T-helper 1 cell treated with Interleukin-12 subunit alpha and Interleukin-12 subunit beta and Interleukin-4 antibody, amounts not matched to agents 30 ng/mL and 1 ng/mL, for 36 hours (primary cell): Measurements from ENCODE around the gene RBM5. TPM values are rescaled to one million over a fixed set of nuclear protein-coding genes. Genes with fewer than 3 reads are reported as not detected.

Experiments
- intact Hi-C: fragments of 100-400 bp; cut with micrococcal nuclease; formaldehyde crosslinking; loops from one replicate; pipeline ENCODE4 v1.15.1; 2024
- total RNA-seq: library from RNA; stranded (reverse); gene quantifications from 2 replicates; pipeline ENCODE4 v1.2.3, GENCODE V29; 2022

RBM5 gene
- total RNA-seq, 1 donor from 2014 or later, result 218 TPM

DNA sequence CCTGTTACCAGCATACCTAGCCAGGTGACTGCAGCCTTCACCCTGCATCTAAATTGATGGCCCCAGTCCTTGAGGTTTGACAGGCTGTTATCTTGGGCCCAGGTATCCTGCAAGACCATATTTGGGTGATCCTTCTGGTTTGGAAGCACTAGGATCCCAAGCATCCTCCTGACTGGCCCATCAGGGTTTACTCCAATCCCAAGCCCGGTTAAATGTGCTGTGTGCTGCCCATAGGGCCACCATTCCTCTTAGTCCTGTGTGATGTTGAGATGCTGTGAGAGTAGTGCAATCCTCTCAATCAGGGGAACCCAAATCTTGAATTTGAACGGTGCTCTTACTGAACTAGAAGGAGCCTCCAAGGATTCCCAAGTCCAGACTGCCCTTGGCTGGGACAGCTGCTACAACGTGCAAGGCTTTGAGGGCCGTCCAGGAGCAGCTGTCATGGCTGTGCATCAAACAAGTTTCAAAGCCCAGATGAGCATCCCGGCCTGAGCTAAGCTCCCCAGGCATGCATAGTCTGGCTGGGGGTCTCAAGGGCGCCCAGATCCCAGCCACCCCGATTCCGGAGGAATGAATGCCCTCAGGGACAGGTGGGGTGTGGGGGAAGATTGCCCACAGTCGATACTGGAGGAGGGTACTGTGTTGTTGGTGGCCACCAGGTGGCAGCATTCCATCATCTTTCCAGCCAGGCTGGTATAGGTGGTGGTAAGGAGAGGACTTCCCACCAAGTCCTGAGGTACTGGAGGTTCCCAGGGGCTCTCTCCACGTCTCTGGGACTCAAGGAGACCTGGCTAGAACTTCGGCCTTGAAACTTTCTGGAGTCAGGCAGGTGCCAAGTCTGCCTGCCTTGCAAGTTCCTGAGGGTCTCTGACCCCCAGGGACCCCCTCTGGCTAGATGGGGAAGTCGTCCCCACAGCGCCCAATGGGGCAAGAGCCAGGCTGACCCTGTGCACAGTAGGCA is 32.6 kb downstream of the RBM5 start:
- intact Hi-C loops, result loop anchor here (1.0 kb wide), 5 partner anchors 33 to 152 kb away; no protein-coding TSS in a partner anchor

DNA sequence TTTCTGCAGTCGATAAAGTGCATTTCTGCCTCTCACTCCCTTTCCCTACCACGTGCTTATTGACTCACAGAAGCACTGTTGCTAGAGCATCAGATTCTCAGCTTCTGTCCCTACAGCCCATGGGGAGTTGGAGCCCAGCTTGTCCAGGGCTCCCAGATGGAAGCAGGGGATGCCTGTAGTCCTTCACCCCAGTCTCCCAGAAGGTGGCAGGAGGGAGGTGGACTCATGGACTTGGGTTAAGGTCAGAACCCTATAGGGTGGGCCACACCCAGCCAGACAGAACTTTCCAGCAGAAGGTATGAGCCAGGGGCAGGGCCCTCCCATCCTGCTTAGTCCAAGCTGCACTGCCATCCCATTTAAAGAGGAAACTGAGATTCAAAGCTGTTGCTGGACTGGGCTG is 33.4 kb downstream of the RBM5 start:
- intact Hi-C loops, result no loop called here

DNA sequence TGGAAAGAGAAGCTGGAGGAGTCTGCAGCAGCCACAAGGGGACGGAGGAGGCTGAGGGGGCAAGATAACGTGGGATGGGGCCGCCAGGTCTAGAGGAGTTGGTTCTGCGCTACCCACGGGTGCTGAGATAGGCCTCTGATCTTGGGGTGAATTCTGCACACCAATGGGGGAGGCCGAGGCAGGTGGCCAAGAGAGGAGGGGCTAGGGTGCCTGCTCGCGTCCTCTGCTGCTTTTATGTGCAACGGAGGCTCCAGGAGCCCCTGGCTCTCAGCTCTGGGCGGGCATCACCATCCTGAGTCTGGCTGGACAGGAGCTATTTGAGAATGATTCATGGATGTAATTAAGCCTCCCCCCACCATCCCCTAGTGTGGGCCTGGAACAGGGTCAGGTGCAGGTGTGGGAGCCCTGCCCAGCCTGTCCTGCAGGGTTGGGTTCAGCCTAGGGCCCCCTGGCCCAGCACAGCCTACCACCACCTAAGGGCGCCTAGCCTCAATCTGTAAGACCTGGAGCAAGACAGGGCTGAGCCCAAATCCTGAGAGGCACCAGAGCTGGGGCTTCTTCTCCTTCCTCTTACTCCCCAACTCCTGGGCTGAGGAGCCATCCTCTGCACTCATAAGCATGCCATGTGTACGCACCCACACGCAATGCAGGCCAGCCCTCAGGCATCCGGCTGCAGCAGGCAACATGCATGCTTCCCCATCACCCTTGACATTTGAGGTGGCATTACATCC is 34.1 kb downstream of the RBM5 start:
- intact Hi-C loops, result no loop called here

GRCh38 chr3:50123394-50124051 is 34.8 kb downstream of the RBM5 start:
- intact Hi-C loops, result no loop called here

DNA sequence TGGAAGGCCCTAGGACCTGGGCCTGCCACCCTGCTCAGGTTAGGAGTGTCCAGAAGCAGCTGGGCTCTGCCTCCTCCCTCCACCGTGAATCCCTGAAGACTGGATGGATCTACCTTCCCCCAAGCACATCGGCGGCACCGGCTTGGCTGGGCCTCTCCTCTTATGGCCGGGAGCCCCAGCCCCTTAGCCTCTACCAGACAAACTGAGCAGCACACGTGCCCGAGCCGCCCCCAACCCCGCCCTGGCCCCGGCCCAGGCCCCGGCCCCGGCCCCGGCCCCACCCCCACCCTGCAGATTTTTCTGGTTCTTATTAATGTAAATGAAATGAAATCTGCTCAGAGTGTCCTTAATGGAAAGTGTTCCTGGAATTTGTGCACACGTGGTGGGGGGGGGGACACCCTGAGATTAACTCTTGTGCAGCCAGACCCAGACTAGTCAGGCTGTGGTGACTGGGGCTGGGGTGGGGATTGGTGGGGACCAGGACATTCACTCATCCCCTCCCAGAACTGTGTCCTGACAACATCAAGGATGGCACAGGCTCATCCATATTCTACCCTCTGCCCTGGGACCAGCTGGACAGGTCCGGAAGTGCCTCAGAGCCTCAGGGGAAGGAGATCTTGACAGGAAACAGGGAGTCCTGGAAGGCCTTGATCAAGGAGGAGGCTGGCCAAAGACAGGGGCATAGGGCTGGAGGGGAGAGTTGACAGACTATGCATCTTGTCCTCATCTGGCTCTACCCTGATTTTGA is 35.5 kb downstream of the RBM5 start:
- intact Hi-C loops, result no loop called here

DNA sequence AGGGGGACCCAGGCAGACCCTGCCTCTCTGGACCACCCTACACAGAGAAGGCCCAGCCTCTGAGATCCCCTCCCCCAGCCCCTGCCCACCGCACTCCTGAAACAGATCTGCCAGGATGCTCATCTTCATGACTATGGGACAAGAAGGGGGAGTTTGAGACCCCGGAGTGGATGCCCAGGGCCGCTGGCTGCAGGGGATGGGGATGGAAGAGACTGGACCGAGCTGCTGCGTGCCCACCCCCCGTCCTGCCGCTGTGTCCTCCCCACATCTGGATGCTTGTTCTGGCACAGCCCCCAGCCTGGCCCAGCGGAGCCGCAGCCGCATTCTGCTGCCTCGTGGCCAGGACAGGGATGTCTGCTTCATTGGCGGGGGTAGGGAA is 36.1 kb downstream of the RBM5 start:
- intact Hi-C loops, result no loop called here

DNA sequence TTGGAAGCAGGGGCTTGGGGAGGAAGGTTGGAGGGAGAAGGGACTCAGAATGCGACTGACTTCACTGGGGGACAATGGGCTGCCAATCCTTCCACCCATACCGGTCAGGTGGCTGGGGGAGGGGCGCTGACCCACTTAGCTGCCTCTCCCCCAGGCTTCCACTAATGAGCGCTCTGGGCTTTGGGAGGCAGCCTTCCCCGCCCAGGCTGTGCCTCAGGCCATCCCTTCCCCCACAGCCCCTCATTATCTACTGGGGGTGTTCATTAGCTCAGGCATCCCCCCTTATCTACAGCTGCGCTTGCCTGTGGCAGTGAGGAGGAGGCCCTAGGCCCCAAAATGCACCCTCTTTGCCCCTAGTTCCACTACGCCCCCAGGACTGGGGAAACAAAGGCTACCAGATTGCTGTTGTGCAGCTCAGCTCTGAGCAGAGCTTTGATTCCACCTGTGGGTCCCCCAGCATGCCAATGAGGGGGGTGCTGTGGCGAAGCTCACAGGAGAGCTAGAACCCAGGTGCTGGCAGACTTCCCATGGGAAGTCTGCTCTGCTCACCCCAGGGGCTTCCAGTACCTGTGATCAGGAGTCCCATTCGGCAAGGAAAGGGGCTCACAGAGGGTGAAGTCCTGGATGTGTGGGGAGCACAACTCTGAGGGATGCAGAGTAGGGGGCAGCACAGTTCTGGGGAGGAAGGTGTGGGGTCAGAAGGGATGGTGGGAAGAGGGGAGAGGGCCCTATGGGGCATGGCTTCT is 37.0 kb downstream of the RBM5 start:
- intact Hi-C loops, result no loop called here

GRCh38 chr3:50126287-50127211 is 37.8 kb downstream of the RBM5 start:
- intact Hi-C loops, result no loop called here

GRCh38 chr3:50127251-50127691 is 38.6 kb downstream of the RBM5 start:
- intact Hi-C loops, result no loop called here

- intact Hi-C loops, result no loop called here
Measured at GRCh38 chr3:50128001-50128400, 39.3 kb downstream of the RBM5 start.

- intact Hi-C loops, result no loop called here
Measured at GRCh38 chr3:50130436-50130835, 41.7 kb downstream of the RBM5 start.

DNA sequence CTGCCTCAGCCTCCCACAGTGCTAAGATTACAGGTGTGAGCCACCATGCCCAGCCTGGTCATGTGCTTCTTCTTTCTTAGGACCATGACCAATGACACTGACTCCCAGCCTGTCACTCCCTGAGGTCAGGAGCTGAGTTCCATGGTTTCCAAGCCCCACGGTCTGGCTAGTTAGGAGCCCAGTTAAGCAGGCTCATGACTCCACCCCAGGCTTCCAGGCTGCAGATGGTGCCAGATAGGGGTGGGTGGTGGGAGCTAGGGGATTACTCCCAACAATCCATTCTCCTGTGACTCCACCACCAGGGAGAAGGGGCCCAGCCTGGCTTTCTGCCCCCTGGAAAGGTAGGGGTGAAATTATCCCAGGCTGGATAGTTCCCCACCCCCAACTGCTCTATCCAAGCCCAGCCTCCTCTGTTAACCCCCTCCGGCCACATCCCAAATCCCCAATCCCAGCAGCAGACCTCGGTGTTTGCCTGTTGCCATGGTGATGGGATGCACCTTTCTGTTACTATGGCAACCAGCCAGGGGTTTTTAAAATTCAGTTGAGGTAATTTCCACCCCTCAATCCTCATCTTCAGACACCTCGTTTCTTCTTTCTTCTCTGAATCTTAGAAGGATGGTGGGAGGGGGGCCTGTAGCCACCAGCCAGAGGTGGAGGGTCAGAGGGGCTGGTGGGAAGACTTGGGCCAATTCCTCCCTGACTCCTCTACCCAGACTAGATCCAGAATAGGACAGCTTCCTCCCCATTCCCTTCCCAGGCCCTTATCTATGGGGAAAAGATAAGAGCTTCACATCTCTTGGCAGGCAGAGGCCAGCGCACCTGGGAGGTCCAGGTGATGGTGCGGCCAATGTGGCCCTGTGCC is 43.9 kb downstream of the RBM5 start:
- intact Hi-C loops, result no loop called here

DNA sequence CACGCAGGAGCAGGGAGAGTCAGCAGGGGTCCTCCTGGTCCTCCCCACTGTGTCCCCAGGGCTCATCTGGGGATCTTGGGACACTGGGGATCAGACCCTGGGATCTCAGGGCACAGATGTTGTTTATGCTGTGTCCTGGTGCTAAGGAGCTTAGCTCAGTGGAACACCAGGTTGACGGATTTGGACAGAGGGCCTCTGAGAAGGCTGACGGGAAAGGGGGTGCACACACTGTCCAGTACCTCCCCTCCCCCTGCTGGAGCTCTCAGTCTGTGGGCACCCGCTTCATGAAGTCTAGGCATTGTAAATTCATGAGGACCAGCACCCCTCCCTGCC is 44.5 kb downstream of the RBM5 start:
- intact Hi-C loops, result no loop called here

DNA sequence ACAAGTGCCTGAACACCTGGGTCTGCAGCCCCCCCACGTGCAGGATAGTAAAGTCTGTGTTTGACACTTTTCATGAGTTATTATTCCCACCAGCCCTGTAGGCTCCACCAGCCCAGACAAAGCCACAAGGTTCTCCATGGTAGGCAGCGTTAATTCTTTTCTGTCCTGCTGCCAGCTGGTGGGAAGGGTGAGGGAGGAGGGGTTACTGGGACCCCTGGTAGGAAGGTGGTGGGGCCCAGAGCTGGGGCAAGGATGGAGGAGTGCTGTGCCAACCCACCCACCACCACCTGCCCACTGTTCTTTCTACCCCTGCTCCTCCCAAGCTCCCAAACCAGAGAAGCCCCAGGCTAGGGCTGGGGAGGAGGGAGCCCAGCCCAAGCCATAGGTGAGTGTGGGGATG is 45.6 kb downstream of the RBM5 start:
- intact Hi-C loops, result no loop called here

- intact Hi-C loops, result no loop called here
Measured at GRCh38 chr3:50135964-50136363, 47.2 kb downstream of the RBM5 start.

DNA sequence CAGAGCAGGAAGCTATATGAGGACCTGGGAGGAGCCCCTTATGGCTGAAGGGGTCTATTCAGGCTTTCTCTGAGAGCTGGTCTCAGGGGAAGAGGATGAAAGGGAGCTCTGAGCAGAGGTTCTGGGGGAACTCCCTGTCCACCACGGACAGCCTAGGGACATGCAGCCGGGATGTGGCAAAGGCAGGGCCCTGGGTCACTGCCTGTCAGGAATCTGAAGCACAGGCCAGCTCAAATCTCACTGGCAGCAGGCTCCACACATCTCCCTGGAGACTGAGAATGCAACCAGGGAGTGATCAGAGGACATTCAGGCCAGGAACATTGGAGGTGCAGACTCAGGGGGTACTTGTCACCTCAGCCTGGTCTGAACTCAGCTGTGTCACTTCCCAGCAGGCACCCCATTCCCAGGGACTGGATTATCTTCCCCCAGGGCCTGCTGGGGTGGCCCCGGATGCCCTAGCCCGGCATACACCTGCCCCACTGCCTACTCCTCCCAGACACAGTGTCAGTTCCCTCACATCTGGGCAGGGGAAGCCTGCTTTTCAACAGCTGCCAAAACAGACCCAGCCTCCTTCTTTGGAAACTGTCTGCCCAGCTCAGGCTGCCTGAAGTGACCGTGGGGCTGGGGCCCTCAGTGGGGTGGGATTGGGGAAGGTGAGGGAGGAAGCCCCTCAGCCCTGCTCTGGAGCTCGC is 48.1 kb downstream of the RBM5 start:
- intact Hi-C loops, result no loop called here

- intact Hi-C loops, result no loop called here
Measured at GRCh38 chr3:50137531-50137930, 48.8 kb downstream of the RBM5 start.
